Activated CD8-positive, alpha-beta memory T cell treated with anti-CD3 and anti-CD28 coated beads, Interleukin-2, amount 50 U/mL, for 24 hours (primary cell): ENCODE data around the gene ACO1.

Experiments used
- DNase-seq: peaks from one replicate; pipeline ENCODE4 v3.0.0-alpha.2; 2020; ENCODE audit errors: extremely low read depth

The ACO1 gene

GRCh38 chr9:32382565-32383320 is 1.7 kb upstream of the ACO1 start:
- no peak for DNase-seq

GRCh38 chr9:32384002-32384363 is 460 bp upstream of the ACO1 start:
- DNase-seq = no peak

GRCh38 chr9:32385152-32385884 is 875 bp downstream of the ACO1 start:
- DNase-seq = no peak

GRCh38 chr9:32385885-32386283 is 1.4 kb downstream of the ACO1 start:
- DNase-seq = no peak

- DNase-seq = no peak
Observed at GRCh38 chr9:32387256-32387655, 2.8 kb downstream of the ACO1 start.

GRCh38 chr9:32389365-32389764 is 4.9 kb downstream of the ACO1 start:
- DNase-seq = no peak

- DNase-seq = no peak
Observed at GRCh38 chr9:32393911-32394310, 9.5 kb downstream of the ACO1 start.

GRCh38 chr9:32394381-32395049 is 10.1 kb downstream of the ACO1 start:
- DNase-seq = no peak

- DNase-seq = no peak
Observed at GRCh38 chr9:32395510-32396216, 11.2 kb downstream of the ACO1 start.

GRCh38 chr9:32398207-32398606 is 13.8 kb downstream of the ACO1 start:
- no peak for DNase-seq

GRCh38 chr9:32399110-32399815 is 14.8 kb downstream of the ACO1 start:
- no peak for DNase-seq

- DNase-seq = no peak
Observed at GRCh38 chr9:32401488-32401887, 17.0 kb downstream of the ACO1 start.

- DNase-seq = no peak
Observed at GRCh38 chr9:32403567-32404260, 19.3 kb downstream of the ACO1 start.

- DNase-seq = no peak
Observed at GRCh38 chr9:32404402-32404801, 20.0 kb downstream of the ACO1 start.

GRCh38 chr9:32404856-32405255 is 20.4 kb downstream of the ACO1 start:
- DNase-seq = no peak

GRCh38 chr9:32405506-32405905 is 21.1 kb downstream of the ACO1 start:
- DNase-seq = no peak

GRCh38 chr9:32406046-32406445 is 21.6 kb downstream of the ACO1 start:
- no peak for DNase-seq

GRCh38 chr9:32411753-32412152 is 27.3 kb downstream of the ACO1 start:
- DNase-seq = no peak

- no peak for DNase-seq
Observed at GRCh38 chr9:32412440-32412839, 28.0 kb downstream of the ACO1 start.

GRCh38 chr9:32413424-32413823 is 29.0 kb downstream of the ACO1 start:
- DNase-seq = no peak

GRCh38 chr9:32414856-32415255 is 30.4 kb downstream of the ACO1 start:
- no peak for DNase-seq
